OCI-LY1 (cell line): ENCODE results near the gene GAMT.

Experiments
- H2AFZ ChIP-seq: fragments of 200-600 bp; sonication (generic), shearing (Covaris generic); 2 replicates; pipeline ENCODE4 v1.6.0; 2014; ENCODE audit warnings: antibody characterized with exemption, mild to moderate bottlenecking, low read length
- H3F3A ChIP-seq: fragments of 200-600 bp; sonication (generic), shearing (Covaris generic); 2 replicates; pipeline ENCODE4 v1.6.0; 2014; ENCODE audit warnings: mild to moderate bottlenecking, antibody characterized with exemption, low read length, moderate library complexity; ENCODE audit not compliant: insufficient read depth
- H3K27ac ChIP-seq: fragments of 200-600 bp; sonication (generic); 2 replicates; pipeline ENCODE4 v1.5.1; 2014; ENCODE audit warnings: low read length, mixed run types, mild to moderate bottlenecking, low read depth; ENCODE audit not compliant: poor library complexity, severe bottlenecking
- H3K27me3 ChIP-seq: fragments of 200-600 bp; sonication (generic); 2 replicates; pipeline ENCODE4 v1.6.0; 2014; ENCODE audit warnings: antibody characterized with exemption, mild to moderate bottlenecking, low read length, moderate library complexity; ENCODE audit not compliant: insufficient read depth
- H3K36me3 ChIP-seq: fragments of 200-600 bp; sonication (generic); 2 replicates; pipeline ENCODE4 v1.6.1; 2014; ENCODE audit warnings: mild to moderate bottlenecking, antibody characterized with exemption, low read length, moderate library complexity, mixed read lengths; ENCODE audit not compliant: insufficient read depth
- H3K4me1 ChIP-seq: fragments of 200-600 bp; sonication (generic); 2 replicates; pipeline ENCODE4 v1.5.1; 2014; ENCODE audit warnings: mild to moderate bottlenecking, low read length, moderate library complexity; ENCODE audit not compliant: insufficient read depth, severe bottlenecking
- H3K4me2 ChIP-seq: fragments of 200-600 bp; sonication (generic), shearing (Covaris generic); 2 replicates; pipeline ENCODE4 v1.6.1; 2014; ENCODE audit warnings: low read length
- H3K4me3 ChIP-seq: fragments of 200-600 bp; sonication (generic); 2 replicates; pipeline ENCODE4 v1.5.1; 2014; ENCODE audit warnings: low read length, low read depth, mild to moderate bottlenecking, mixed read lengths; ENCODE audit not compliant: poor library complexity, severe bottlenecking
- H3K79me2 ChIP-seq: fragments of 200-600 bp; shearing (Covaris generic); 2 replicates; pipeline ENCODE4 v1.6.1; 2016; ENCODE audit warnings: mixed run types, low read length, mixed read lengths; ENCODE audit not compliant: insufficient read depth
- H3K9ac ChIP-seq: fragments of 200-600 bp; sonication (generic), shearing (Covaris generic); 2 replicates; pipeline ENCODE4 v1.6.1; 2014; ENCODE audit warnings: mild to moderate bottlenecking, low read length, mixed read lengths
- H3K9me2 ChIP-seq: fragments of 200-600 bp; sonication (generic), shearing (Covaris generic); 2 replicates; pipeline ENCODE4 v1.6.1; 2014; ENCODE audit warnings: low read depth, mild to moderate bottlenecking, low read length, mixed read lengths
- H3K9me3 ChIP-seq: fragments of 200-600 bp; shearing (Covaris generic); 2 replicates; pipeline ENCODE4 v1.6.1; 2014; ENCODE audit warnings: low read length, mixed read lengths
- H4K20me1 ChIP-seq: fragments of 200-600 bp; sonication (generic), shearing (Covaris generic); 2 replicates; pipeline ENCODE4 v1.6.0; 2016; ENCODE audit warnings: mild to moderate bottlenecking, low read length; ENCODE audit not compliant: insufficient read depth
- CTCF ChIP-seq: fragments of 200-600 bp; sonication (generic), shearing (Covaris generic); IDR thresholded peaks from 2 replicates; pipeline ENCODE4 v1.5.1; 2017; ENCODE audit warnings: mild to moderate bottlenecking, antibody characterized with exemption, low read length, moderate library complexity, mixed read lengths
- EZH2 ChIP-seq: fragments of 200-600 bp; sonication (generic), shearing (Covaris generic); IDR thresholded peaks from 2 replicates; pipeline ENCODE4 v1.8.0; 2017; ENCODE audit warnings: borderline replicate concordance, mixed run types, mild to moderate bottlenecking, antibody characterized with exemption, low read length, moderate library complexity, mixed read lengths

The GAMT gene

DNA sequence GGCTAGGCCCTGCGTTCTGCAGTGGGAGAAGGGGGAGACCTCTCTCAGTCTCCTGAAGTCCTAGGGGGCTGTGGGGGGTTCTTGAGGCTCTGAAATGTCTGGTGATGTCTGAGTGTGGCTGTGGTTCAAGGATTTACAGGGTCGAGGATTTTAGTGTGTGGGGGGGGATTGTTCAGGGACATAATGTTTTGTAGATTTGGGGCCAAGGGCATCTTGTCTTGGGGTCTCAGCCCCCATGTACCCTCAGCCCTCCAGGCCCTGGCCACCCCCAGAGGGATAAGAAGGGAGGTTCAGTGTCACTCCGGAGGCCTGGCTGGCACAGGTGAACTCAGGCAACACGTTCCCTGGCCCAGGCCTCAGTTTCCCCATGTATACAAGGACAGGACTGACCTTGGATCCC is 46.2 kb upstream of the GAMT start:
- Histone ChIP-seq H2AFZ (no peak overlapping the region), H4K20me1 (no peaks in the 10 kb centered on the region), H3K27ac (no peak overlapping the region), H3K27me3 (peaks cover 5% of the 10 kb centered on the region; the same call in 1 of the 2 replicates), H3K4me3 (no peak overlapping the region), H3K4me1 (peaks cover 24% of the 10 kb centered on the region), H3K9ac (no peak overlapping the region), H3K9me3 (no peaks in the 10 kb centered on the region), H3K4me2 (no peak overlapping the region), H3K79me2 (no peaks in the 10 kb centered on the region), H3F3A (0 out of 2 replicates have a peak, but pooled peaks cover 8% of the 10 kb centered on the region), H3K36me3 (peaks cover 5% of the 10 kb centered on the region), H3K9me2 (no peaks in the 10 kb centered on the region)
- no peak for TF ChIP-seq CTCF
- no peak for TF ChIP-seq EZH2

- Histone ChIP-seq H3F3A (0 out of 2 replicates have a peak, but pooled peaks cover 8% of the 10 kb centered on the region), H3K4me3 (no peak overlapping the region), H3K4me2 (no peak overlapping the region; the same call in 1 of the 2 replicates), H3K27me3 (peaks cover 5% of the 10 kb centered on the region; the same call in 1 of the 2 replicates), H3K27ac (no peak overlapping the region), H2AFZ (no peak overlapping the region), H3K79me2 (no peaks in the 10 kb centered on the region), H3K9me2 (no peaks in the 10 kb centered on the region), H3K9me3 (no peaks in the 10 kb centered on the region), H3K4me1 (peaks cover 30% of the 10 kb centered on the region), H3K36me3 (peaks cover 11% of the 10 kb centered on the region), H4K20me1 (no peaks in the 10 kb centered on the region), H3K9ac (no peak overlapping the region)
- TF ChIP-seq CTCF = no peak
- no peak for TF ChIP-seq EZH2
Observed at GRCh38 chr19:1446713-1447481, 45.6 kb upstream of the GAMT start.

- Histone ChIP-seq H3K9me3 (no peaks in the 10 kb centered on the region), H3K36me3 (peaks cover 19% of the 10 kb centered on the region), H3K9me2 (no peaks in the 10 kb centered on the region), H3K4me1 (peaks cover 35% of the 10 kb centered on the region), H3F3A (0 out of 2 replicates have a peak, but pooled peaks cover 8% of the 10 kb centered on the region), H3K4me3 (peak overlapping the region; percentile 12), H2AFZ (no peak overlapping the region), H3K27ac (no peak overlapping the region), H3K79me2 (no peaks in the 10 kb centered on the region), H3K27me3 (peaks cover 5% of the 10 kb centered on the region; the same call in 1 of the 2 replicates), H4K20me1 (no peaks in the 10 kb centered on the region), H3K9ac (no peak overlapping the region), H3K4me2 (peak overlapping the region; percentile 72; the same call in 1 of the 2 replicates)
- TF ChIP-seq EZH2 (no peak), CTCF (no peak)
Observed at GRCh38 chr19:1445932-1446712, 44.8 kb upstream of the GAMT start.
